HEK293 (cell line): Measurements from ENCODE around the gene SPECC1L.

Experiments used
- REPIN1 ChIP-seq: fragments of 450-650 bp; formaldehyde crosslinking; IDR thresholded peaks from 2 replicates; pipeline ENCODE4 v1.5.1; 2017; ENCODE audit warnings: missing biosample characterization, missing genetic modification characterization, low read depth
- SALL2 ChIP-seq: fragments of 450-650 bp; formaldehyde crosslinking; IDR thresholded peaks from 2 replicates; pipeline ENCODE4 v1.5.0; 2017; ENCODE audit warnings: missing biosample characterization, mild to moderate bottlenecking, missing genetic modification characterization, borderline replicate concordance
- ZBTB17 ChIP-seq: fragments of 450-650 bp; formaldehyde crosslinking; IDR thresholded peaks from 2 replicates; pipeline ENCODE4 v1.5.1; 2016; ENCODE audit warnings: missing biosample characterization, missing genetic modification characterization
- ZIC2 ChIP-seq: fragments of 450-650 bp; formaldehyde crosslinking; IDR thresholded peaks from 2 replicates; pipeline ENCODE4 v1.5.1; 2016; ENCODE audit warnings: missing biosample characterization, missing genetic modification characterization
- ZNF274 ChIP-seq, 2 experiments: fragments of 200-500 bp in 1 of 2; fragments of 450-650 bp in 1 of 2; sonication (Bioruptor generic) in 1 of 2; formaldehyde crosslinking in 1 of 2; IDR thresholded peaks; 2 replicates each; pipeline versions ENCODE4 v1.5.1 to v1.6.1; 2014 to 2016; ENCODE audit warnings: borderline replicate concordance in 1 of 2, inconsistent platforms in 1 of 2, low read length in 1 of 2, missing biosample characterization in 1 of 2, missing genetic modification characterization in 1 of 2
- ZNF629 ChIP-seq: fragments of 450-650 bp; formaldehyde crosslinking; IDR thresholded peaks from 2 replicates; pipeline ENCODE4 v1.5.1; 2017; ENCODE audit warnings: missing biosample characterization, missing genetic modification characterization
- ZNF747 ChIP-seq: fragments of 450-650 bp; formaldehyde crosslinking; IDR thresholded peaks from 2 replicates; pipeline ENCODE4 v1.5.1; 2016; ENCODE audit warnings: missing biosample characterization, missing genetic modification characterization
- TF ChIP-seq, protein P1 (sequence below): fragments of 450-650 bp; formaldehyde crosslinking; IDR thresholded peaks from 2 replicates; pipeline ENCODE4 v1.5.1; 2016; ENCODE audit warnings: missing biosample characterization, missing genetic modification characterization
- TF ChIP-seq, protein P2 (sequence below): fragments of 450-650 bp; formaldehyde crosslinking; IDR thresholded peaks from 2 replicates; pipeline ENCODE4 v1.5.1; 2016; ENCODE audit warnings: missing biosample characterization, missing genetic modification characterization
- TF ChIP-seq, protein P3 (sequence below): fragments of 450-650 bp; formaldehyde crosslinking; IDR thresholded peaks from 2 replicates; pipeline ENCODE4 v1.5.1; 2016; ENCODE audit warnings: missing biosample characterization, missing genetic modification characterization

DNA sequence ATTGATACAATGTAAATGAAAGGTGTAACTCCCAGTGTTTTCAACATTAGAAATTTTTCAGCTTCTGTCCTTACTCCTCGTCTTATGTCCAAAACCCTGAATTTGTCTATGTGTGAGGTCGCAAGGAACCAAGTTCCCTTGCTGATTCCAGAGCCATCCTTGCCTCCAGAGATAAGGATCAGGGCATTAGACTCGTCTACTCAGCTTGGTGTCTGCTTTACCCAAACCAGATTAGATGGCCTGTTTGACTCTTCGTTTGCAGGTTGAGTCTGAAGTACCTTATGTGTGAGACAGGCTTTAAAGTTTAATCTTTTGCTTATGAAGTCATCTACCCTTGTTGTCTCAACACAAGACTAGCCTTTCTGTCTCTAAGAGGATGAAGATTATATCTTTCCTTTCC is 55.6 kb downstream of the SPECC1L start:
- TF ChIP-seq, protein P1, sequence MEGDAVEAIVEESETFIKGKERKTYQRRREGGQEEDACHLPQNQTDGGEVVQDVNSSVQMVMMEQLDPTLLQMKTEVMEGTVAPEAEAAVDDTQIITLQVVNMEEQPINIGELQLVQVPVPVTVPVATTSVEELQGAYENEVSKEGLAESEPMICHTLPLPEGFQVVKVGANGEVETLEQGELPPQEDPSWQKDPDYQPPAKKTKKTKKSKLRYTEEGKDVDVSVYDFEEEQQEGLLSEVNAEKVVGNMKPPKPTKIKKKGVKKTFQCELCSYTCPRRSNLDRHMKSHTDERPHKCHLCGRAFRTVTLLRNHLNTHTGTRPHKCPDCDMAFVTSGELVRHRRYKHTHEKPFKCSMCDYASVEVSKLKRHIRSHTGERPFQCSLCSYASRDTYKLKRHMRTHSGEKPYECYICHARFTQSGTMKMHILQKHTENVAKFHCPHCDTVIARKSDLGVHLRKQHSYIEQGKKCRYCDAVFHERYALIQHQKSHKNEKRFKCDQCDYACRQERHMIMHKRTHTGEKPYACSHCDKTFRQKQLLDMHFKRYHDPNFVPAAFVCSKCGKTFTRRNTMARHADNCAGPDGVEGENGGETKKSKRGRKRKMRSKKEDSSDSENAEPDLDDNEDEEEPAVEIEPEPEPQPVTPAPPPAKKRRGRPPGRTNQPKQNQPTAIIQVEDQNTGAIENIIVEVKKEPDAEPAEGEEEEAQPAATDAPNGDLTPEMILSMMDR = no peak
- TF ChIP-seq ZNF747 (tag by site-specific recombination) = no peak
- TF ChIP-seq ZNF274 (IDR thresholded peaks at IDR 0.05; ENCODE audit: low read length) = no peak
- TF ChIP-seq ZNF274 (tag by site-specific recombination; IDR thresholded peaks at IDR 0.05; ENCODE audit: borderline replicate concordance) = no peak
- no peak for TF ChIP-seq ZNF629 (tag by site-specific recombination)
- no peak for TF ChIP-seq ZBTB17
- TF ChIP-seq, protein P2, sequence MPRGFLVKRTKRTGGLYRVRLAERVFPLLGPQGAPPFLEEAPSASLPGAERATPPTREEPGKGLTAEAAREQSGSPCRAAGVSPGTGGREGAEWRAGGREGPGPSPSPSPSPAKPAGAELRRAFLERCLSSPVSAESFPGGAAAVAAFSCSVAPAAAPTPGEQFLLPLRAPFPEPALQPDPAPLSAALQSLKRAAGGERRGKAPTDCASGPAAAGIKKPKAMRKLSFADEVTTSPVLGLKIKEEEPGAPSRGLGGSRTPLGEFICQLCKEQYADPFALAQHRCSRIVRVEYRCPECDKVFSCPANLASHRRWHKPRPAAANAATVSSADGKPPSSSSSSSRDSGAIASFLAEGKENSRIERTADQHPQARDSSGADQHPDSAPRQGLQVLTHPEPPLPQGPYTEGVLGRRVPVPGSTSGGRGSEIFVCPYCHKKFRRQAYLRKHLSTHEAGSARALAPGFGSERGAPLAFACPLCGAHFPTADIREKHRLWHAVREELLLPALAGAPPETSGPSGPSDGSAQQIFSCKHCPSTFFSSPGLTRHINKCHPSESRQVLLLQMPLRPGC (tag by site-specific recombination) = no peak
- no peak for TF ChIP-seq ZIC2 (tag by site-specific recombination)
- TF ChIP-seq SALL2 (tag by site-specific recombination) = no peak
- TF ChIP-seq REPIN1 (tag by site-specific recombination) = no peak
- TF ChIP-seq, protein P3, sequence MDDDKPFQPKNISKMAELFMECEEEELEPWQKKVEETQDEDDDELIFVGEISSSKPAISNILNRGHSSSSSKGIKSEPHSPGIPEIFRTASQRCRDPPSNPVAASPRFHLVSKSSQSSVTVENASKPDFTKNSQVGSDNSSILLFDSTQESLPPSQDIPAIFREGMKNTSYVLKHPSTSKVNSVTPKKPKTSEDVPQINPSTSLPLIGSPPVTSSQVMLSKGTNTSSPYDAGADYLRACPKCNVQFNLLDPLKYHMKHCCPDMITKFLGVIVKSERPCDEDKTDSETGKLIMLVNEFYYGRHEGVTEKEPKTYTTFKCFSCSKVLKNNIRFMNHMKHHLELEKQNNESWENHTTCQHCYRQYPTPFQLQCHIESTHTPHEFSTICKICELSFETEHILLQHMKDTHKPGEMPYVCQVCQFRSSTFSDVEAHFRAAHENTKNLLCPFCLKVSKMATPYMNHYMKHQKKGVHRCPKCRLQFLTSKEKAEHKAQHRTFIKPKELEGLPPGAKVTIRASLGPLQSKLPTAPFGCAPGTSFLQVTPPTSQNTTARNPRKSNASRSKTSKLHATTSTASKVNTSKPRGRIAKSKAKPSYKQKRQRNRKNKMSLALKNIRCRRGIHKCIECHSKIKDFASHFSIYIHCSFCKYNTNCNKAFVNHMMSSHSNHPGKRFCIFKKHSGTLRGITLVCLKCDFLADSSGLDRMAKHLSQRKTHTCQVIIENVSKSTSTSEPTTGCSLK (tag by site-specific recombination) = no peak
